GM12892 (cell line): ENCODE measurements around the gene SRSF10.
"Not testable (repeated sequence)": the region's sequence is repeated elsewhere in the genome, so short reads cannot be mapped to it uniquely, and the experiment has no call there.

Experiments used
- POLR2A ChIP-seq: IDR thresholded peaks from 2 replicates; pipeline ENCODE4 v1.6.1; 2011; ENCODE audit warnings: low read depth, low read length, control low read depth
- POLR2AphosphoS5 ChIP-seq: IDR thresholded peaks from 2 replicates; pipeline ENCODE4 v1.6.1; 2011; ENCODE audit warnings: low read depth, low read length, control low read depth
- TAF1 ChIP-seq: IDR thresholded peaks from 2 replicates; pipeline ENCODE4 v1.6.1; 2011; ENCODE audit warnings: low read depth, mild to moderate bottlenecking, control low read depth, low read length, borderline replicate concordance

DNA sequence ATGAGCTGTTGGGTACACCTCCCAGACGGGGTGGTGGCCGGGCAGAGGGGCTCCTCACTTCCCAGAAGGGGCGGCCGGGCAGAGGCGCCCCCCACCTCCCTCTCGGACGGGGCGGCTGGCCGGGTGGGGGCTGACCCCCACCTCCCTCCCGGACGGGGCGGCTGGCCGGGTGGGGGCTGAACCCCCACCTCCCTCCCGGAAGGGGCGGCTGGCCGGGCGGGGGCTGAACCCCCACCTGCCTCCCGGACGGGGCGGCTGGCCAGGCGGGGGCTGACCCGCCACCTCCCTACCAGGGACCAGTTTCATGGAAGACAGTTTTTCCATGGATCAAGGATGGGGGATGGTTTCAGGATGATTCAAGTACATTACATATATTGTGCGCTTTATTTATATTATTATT, 6.9 kb upstream of the SRSF10 start:
- TF ChIP-seq POLR2AphosphoS5, POLR2A, TAF1: not testable (repeated sequence)
